Activated CD4-positive, alpha-beta T cell treated with anti-CD3 and anti-CD28 coated beads, Interleukin-2, amount 50 U/mL, for 16 hours (primary cell): ENCODE data around the gene ZNF362.
"Not testable (repeated sequence)": the region's sequence is repeated elsewhere in the genome, so short reads cannot be mapped to it uniquely, and the experiment has no call there.

ENCODE experiments used
- DNase-seq: peaks from one replicate; pipeline ENCODE4 v3.0.0-alpha.2; 2020

The ZNF362 gene

GRCh38 chr1:33309351-33309750 is 53.1 kb downstream of the ZNF362 start:
- DNase-seq: not testable (repeated sequence)

- no peak for DNase-seq
Measured at GRCh38 chr1:33310702-33311101, 54.4 kb downstream of the ZNF362 start.

DNA sequence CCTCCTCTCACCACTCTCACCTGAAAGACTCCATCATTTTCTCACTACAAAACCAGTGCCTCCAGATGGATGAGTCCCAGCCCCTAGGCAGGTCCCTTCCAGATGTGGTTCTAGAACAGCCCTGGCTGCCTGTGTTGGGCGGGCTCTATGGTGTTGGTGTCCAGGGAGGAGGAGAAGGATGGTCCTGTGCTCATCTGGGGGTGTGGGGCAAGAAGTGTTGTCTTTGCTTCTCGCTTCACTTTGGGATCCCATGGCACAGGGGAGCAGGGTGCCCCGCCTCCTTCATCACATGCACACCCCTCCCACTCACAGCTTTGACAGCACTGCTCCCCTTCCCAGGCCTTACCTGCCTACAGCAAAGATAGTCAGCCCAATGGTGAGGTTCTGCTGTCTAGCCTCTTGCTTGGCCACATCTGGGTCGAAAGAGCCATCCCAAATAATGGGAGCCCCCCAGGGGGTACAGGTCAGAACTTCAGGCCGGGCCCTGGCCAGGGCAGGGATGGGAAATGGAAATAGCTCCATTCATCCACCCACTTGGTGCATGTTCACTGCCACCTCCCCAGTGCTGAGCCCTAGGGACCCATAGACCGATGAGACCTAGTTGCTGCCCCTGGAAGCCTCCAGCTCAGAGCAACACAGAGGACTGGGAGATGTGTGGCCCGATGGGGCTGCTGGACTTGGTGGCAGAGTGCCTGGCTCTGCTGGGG is 55.6 kb downstream of the ZNF362 start:
- no peak for DNase-seq

DNA sequence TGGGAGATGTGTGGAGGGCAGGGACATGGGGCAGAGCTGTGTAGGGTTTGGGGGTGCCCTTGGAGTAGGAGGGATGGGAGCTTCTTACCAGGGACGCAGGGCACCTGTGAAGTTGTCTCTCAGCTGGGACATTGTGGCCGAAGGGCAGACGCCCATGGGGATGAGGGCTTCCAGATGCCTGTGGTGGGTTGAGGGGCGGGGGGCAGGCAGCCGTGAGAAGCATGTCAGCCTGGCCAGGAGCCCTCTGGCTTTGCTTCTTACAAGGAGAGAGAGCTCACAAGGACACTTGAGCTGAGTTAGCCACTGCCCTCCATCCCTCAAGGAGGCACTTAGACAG is 56.1 kb downstream of the ZNF362 start:
- no peak for DNase-seq

DNA sequence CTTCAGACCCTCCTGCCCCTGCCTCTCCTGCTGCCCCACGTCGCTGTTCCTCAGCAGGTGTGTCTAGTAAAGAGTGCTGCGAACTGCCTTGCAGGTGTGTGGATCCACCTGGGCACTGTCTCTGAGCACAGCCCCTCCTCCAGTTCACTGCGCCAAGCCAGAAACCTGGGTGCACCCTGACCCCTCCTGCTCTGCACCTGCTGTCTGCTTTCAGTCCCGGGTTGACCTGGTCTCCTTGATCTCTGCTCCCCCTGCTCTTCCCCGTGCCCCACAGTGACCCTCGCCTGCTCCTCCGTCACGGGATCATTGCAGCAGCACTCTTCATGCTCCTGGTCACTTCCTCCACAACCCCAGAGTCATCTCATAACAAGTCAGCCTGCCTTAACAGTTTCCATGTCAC is 58.1 kb downstream of the ZNF362 start:
- DNase-seq: no peak

- DNase-seq: no peak
Measured at GRCh38 chr1:33316601-33317000, 60.3 kb downstream of the ZNF362 start.

GRCh38 chr1:33317354-33317753 is 61.1 kb downstream of the ZNF362 start:
- DNase-seq: no peak

DNA sequence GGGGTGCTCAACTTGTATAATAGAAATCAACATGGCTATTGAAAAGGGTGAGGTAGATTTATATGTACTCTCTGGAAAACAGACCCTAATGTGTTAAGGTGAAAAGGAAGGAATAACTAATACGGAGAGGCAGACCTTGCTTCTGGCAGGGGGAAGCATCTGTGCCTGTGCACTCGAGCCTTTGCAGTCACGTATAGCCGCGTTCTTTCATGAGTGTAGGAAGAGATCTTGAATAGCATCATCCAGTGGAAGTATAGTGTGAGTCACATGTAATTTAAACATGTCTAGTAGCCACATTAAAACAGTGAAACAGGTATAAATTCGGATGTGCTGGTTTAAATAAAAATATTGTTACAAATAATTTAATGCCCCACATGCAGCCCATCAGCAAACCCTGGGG is 61.7 kb downstream of the ZNF362 start:
- DNase-seq: no peak

DNA sequence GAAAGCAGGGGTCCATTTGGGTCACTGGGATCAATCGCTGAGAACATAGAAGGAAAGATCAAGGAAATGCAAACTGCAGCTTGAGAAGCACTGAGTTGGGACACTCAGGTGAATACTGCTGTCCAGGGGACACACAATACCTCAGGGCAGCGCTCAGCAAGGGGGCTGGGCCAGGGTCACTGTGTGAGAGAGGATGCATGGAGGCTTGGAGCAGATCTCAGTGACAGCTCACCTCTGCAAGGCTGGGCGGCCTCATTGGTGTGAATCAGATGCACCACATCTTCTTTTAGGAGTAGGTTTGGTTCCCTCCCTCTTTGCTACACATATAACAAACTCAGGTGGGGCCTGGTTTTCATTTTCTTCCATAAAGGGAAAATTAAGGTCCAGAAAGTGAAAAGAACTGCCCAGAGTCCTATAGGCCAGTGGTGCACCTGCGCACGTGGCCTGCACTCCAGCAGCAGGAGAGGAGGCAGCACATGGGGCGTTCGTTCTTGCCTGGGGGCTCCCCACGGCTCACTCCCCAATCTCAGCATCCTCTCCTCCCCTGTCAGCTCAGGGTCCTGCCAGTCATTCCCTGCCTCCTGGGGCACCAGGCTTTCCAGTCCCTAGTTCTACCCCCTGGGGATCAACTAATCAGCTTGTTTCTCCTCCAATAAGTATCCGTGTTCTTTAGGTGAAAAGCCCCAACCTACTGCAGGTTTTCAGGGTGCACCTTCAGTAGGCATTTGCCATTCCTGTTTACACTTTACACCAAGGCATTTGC is 63.1 kb downstream of the ZNF362 start:
- no peak for DNase-seq

- no peak for DNase-seq
Measured at GRCh38 chr1:33319949-33320618, 63.8 kb downstream of the ZNF362 start.

DNA sequence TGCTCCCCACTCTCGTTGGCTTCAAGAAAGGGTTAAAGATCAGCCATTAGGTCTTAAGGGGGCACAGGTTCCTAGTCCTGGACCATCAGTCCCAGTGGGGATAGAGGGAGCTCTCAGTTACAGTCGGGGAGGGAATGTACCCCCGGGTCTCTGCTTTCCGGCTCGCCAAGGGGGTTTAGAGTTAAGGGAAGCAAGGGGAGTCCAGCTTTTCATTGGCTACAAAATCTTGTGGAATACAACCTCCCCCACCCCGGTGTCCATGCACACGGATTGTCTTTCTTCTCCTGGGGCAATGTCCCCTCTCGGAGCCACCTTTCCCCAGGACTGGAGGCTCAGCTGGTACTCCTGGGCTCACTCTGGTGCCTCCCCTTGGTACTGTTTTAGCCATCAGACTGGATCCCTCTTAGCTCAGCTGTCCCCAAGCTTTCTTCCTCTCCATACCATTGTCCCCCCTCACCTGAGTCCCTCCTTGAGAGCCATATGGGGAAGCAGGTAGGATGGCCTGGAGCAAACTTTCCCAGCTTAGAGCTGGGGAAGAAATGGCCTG is 64.4 kb downstream of the ZNF362 start, which contains the start of gene A3GALT2:
Gene A3GALT2 (minus strand): TSS at position 480 of the 547 bp plus-strand sequence. CDS start 0 bp downstream, at position 480.
- DNase-seq: no peak

- no peak for DNase-seq
Measured at GRCh38 chr1:33321178-33321577, 64.9 kb downstream of the ZNF362 start.

GRCh38 chr1:33322109-33322508 is 65.8 kb downstream of the ZNF362 start:
- no peak for DNase-seq

- no peak for DNase-seq
Measured at GRCh38 chr1:33322870-33323585, 66.7 kb downstream of the ZNF362 start.

DNA sequence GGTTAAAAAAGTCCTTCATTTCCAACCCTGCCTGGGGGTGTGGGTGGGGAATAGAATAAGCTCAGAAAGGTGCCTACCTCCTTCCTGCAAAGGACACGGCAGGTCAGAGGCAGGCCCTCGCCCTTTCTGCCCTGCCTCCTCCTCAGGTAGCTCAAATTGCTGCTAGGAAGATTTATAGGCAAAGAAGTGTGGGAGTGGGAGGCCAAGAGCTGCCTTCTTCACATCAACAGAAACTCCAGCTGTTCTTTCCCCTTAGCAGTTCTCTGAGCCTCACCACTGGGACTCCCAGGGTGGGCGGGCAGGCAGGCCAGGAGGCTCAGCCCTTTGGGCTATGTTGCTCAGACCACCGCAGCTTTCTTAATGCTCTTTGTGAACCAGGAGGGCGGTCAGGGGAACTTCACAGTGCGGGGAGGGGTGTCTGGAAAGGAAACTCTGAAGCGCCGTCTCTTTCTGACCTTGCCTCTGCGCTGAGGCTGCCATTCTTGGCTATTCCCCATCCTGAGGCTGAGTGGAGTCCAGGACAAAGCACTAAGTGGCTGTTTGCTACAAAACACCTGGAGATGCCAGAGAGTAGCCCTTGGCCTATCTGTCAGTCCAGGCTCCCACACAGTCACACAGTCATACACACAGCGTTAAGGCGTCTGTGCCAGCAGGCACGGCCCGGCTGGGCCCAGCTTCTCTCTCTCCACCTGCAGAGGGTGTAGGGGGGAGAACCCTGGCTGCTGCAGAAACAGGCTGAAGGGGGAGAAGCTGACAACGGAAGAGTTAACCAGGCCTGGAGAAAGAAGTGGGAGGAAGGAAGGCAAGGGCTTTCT is 67.6 kb downstream of the ZNF362 start:
- DNase-seq: no peak

GRCh38 chr1:33324677-33325575 is 68.6 kb downstream of the ZNF362 start:
- DNase-seq: no peak

GRCh38 chr1:33326785-33327184 is 70.5 kb downstream of the ZNF362 start:
- DNase-seq: no peak

- peak; percentile 32 for DNase-seq
Measured at GRCh38 chr1:33327587-33328325, 71.5 kb downstream of the ZNF362 start.

GRCh38 chr1:33328817-33329216 is 72.5 kb downstream of the ZNF362 start:
- DNase-seq: no peak
